Adipocyte (in vitro differentiated cells): ENCODE measurements around the gene ESR2.
A peak's percentile ranks its signal among the peaks of the same experiment; 100 is the strongest.

Source experiments
- DNase-seq: peaks from one replicate; pipeline ENCODE4 v3.0.0-alpha.2; 2015; ENCODE audit warnings: low read depth
- H3K27me3 ChIP-seq: replicated peaks from 2 replicates; pipeline ENCODE4 v1.7.0; 2013; ENCODE audit warnings: mild to moderate bottlenecking, low read length, moderate library complexity; ENCODE audit not compliant: control insufficient read depth, insufficient read depth
- H3K36me3 ChIP-seq: 2 replicates; pipeline ENCODE4 v1.7.0; 2013; ENCODE audit warnings: low read length, mild to moderate bottlenecking, moderate library complexity; ENCODE audit not compliant: control insufficient read depth, insufficient read depth, severe bottlenecking
- H3K4me1 ChIP-seq: 2 replicates; pipeline ENCODE4 v1.7.0; 2013; ENCODE audit warnings: mild to moderate bottlenecking, low read length, moderate library complexity; ENCODE audit not compliant: control insufficient read depth, insufficient read depth
- H3K4me3 ChIP-seq: 2 replicates; pipeline ENCODE4 v1.7.0; 2013; ENCODE audit warnings: mild to moderate bottlenecking, low read length, moderate library complexity
- H3K9ac ChIP-seq: 2 replicates; pipeline ENCODE4 v1.7.0; 2013; ENCODE audit warnings: mild to moderate bottlenecking, low read length, moderate library complexity
- H3K9me3 ChIP-seq: 2 replicates; pipeline ENCODE4 v1.7.0; 2013; ENCODE audit warnings: mild to moderate bottlenecking, low read length, moderate library complexity; ENCODE audit not compliant: control insufficient read depth

Gene ESR2

GRCh38 chr14:64298773-64299172 lies 4.6 kb upstream of the ESR2 start:
- H3K9me3 ChIP-seq = no peaks in the 10 kb centered on the region
- no peak for DNase-seq
- no peaks in the 10 kb centered on the region for H3K36me3 ChIP-seq
- H3K27me3 ChIP-seq = peaks cover 44% of the 10 kb centered on the region
- H3K4me3 ChIP-seq = no peak overlapping the region
- H3K9ac ChIP-seq = no peak overlapping the region
- peaks cover 10% of the 10 kb centered on the region for H3K4me1 ChIP-seq

- H3K27me3 ChIP-seq = peaks cover 50% of the 10 kb centered on the region
- DNase-seq = no peak
- H3K4me1 ChIP-seq = peaks cover 15% of the 10 kb centered on the region
- no peaks in the 10 kb centered on the region for H3K9me3 ChIP-seq
- H3K9ac ChIP-seq = no peak overlapping the region
- H3K4me3 ChIP-seq = no peak overlapping the region
- no peaks in the 10 kb centered on the region for H3K36me3 ChIP-seq
These were observed 2.4 kb upstream of the ESR2 start for GRCh38 chr14:64296561-64296960.

GRCh38 chr14:64294672-64295413 lies 672 bp upstream of the ESR2 start:
- H3K4me1 ChIP-seq = peaks cover 17% of the 10 kb centered on the region
- H3K9ac ChIP-seq = no peak overlapping the region
- H3K4me3 ChIP-seq = peak overlapping the region; percentile 74
- H3K36me3 ChIP-seq = no peaks in the 10 kb centered on the region
- H3K27me3 ChIP-seq = peaks cover 41% of the 10 kb centered on the region
- peak; percentile 56 for DNase-seq
- H3K9me3 ChIP-seq = no peaks in the 10 kb centered on the region

- Histone ChIP-seq H3K4me1 (peaks cover 21% of the 10 kb centered on the region), H3K36me3 (no peaks in the 10 kb centered on the region), H3K4me3 (no peak overlapping the region), H3K27me3 (peaks cover 30% of the 10 kb centered on the region), H3K9me3 (no peaks in the 10 kb centered on the region), H3K9ac (no peak overlapping the region)
- no peak for DNase-seq
These were observed 2.0 kb downstream of the ESR2 start for GRCh38 chr14:64292197-64292596.

DNA sequence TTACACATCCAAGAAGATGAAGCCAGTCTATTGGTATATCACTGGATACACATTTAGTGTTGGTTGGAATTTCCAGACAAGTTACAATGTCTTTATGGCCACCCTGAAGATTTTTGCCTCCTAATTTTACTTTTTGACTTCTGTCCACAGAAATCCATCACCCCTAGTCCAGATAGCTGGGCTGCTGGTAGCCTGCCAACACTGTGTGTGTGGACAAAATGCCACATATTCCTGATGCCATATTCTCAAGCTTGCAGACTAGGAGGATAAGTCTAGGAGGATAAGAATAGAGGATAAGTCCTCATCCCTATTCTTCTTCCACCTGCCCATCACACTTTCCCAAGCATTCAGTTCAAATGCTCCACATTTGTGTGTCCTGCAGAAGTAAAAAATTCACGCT lies 4.6 kb downstream of the ESR2 start:
- no peaks in the 10 kb centered on the region for H3K9me3 ChIP-seq
- no peak overlapping the region for H3K9ac ChIP-seq
- H3K4me3 ChIP-seq = no peak overlapping the region
- H3K27me3 ChIP-seq = peaks cover 17% of the 10 kb centered on the region
- H3K36me3 ChIP-seq = no peaks in the 10 kb centered on the region
- peaks cover 19% of the 10 kb centered on the region for H3K4me1 ChIP-seq
- DNase-seq = no peak

- peak; percentile 30 for DNase-seq
- Histone ChIP-seq H3K36me3 (no peaks in the 10 kb centered on the region), H3K27me3 (no peaks in the 10 kb centered on the region), H3K4me1 (no peaks in the 10 kb centered on the region), H3K4me3 (no peak overlapping the region), H3K9me3 (no peaks in the 10 kb centered on the region), H3K9ac (no peak overlapping the region)
These were observed 12.4 kb downstream of the ESR2 start for GRCh38 chr14:64281805-64282204.

- H3K36me3 ChIP-seq = no peaks in the 10 kb centered on the region
- no peak overlapping the region for H3K4me3 ChIP-seq
- H3K9me3 ChIP-seq = no peaks in the 10 kb centered on the region
- H3K4me1 ChIP-seq = no peaks in the 10 kb centered on the region
- H3K9ac ChIP-seq = no peak overlapping the region
- H3K27me3 ChIP-seq = no peaks in the 10 kb centered on the region
- no peak for DNase-seq
These were observed 14.2 kb downstream of the ESR2 start for GRCh38 chr14:64279704-64280668.

DNA sequence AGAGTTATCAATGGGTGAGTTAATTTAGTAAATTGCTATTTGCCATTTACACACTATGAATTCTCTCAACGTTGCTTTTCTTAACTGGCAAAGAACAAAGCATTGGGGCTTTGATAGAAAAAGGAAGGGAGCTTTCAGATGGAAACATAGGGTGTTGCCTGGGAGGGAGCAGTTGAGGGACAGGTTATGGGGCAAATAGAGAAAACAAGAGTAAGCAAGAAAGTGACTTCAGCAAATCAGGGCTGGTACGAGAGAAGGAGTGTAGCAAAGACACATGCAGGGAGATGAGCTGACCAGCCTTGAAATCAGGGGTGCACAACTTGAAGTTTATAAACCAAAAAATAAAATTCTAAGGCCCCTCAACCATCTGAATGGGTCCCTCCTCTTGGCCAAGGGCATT lies 15.7 kb downstream of the ESR2 start:
- no peak for DNase-seq
- no peaks in the 10 kb centered on the region for H3K27me3 ChIP-seq
- H3K4me1 ChIP-seq = no peaks in the 10 kb centered on the region
- no peaks in the 10 kb centered on the region for H3K9me3 ChIP-seq
- H3K4me3 ChIP-seq = no peak overlapping the region
- no peaks in the 10 kb centered on the region for H3K36me3 ChIP-seq
- H3K9ac ChIP-seq = no peak overlapping the region

DNA sequence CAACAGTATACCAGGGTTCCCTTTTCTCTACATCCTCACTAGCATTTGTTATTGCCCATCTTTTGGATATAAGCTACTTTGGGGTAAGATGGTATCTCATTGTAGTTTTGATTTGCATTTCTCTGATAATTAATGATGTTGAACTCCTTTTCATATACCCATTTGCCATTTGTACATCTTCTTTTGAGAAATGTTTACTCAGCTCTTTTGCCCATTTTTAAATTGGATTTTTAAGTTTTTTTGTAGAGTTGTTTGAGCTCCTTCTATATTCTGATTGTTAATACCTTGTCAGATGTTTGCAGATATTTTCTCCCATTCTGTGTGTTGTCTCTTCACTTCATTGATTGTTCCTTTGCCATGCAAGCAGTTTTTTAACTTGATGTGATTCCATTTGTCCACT lies 22.2 kb downstream of the ESR2 start:
- no peaks in the 10 kb centered on the region for H3K4me1 ChIP-seq
- H3K4me3 ChIP-seq = no peak overlapping the region
- no peaks in the 10 kb centered on the region for H3K27me3 ChIP-seq
- no peaks in the 10 kb centered on the region for H3K36me3 ChIP-seq
- H3K9ac ChIP-seq = no peak overlapping the region
- peaks cover 3% of the 10 kb centered on the region for H3K9me3 ChIP-seq
- no peak for DNase-seq

DNA sequence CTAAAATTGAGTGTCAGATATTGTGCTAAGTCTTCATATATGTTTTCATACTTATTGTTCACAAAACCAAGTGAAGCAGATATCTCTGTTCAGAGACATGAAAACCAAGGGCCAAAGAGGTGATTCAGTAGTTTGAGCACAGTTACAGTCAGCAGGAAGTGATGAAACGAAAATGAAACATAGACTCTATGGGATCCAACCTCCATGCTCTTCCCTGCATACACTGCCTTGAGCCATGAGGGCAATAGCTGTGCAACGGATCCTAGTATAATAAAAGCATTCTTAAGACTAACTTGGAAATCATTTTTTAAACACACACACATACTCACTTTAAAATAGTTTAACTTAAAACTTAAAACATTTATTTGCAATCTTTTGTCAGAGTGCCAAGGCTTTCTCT lies 27.9 kb downstream of the ESR2 start:
- DNase-seq = peak; percentile 48
- Histone ChIP-seq H3K9me3 (no peaks in the 10 kb centered on the region), H3K27me3 (no peaks in the 10 kb centered on the region), H3K4me3 (no peak overlapping the region), H3K9ac (no peak overlapping the region), H3K36me3 (no peaks in the 10 kb centered on the region), H3K4me1 (no peaks in the 10 kb centered on the region)

DNA sequence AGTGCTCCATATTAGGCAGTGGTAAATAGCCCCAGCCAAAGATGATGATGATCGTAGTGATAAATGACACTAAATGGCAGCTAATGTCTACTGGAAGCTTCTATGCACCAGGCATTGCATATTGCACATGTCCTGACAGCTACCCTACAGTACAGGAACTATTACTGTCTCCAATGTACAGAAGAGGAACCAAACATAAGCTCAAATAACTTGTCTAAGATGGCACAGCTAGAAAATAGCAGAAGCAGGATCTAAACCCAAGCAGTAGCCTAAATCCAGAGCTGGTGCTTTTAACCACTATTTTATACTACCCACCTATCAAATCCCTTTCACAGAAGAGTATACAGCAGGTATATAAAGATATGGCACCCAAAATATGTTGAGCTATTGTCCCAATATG lies 28.9 kb downstream of the ESR2 start:
- Histone ChIP-seq H3K9ac (no peak overlapping the region), H3K4me1 (no peaks in the 10 kb centered on the region), H3K4me3 (no peak overlapping the region), H3K36me3 (no peaks in the 10 kb centered on the region), H3K27me3 (no peaks in the 10 kb centered on the region), H3K9me3 (no peaks in the 10 kb centered on the region)
- DNase-seq = no peak
